HG02981 (cell line): ENCODE data around the gene SULF2.

Experiments used
- ATAC-seq: cut with Tn5 transposase; IDR thresholded peaks from one replicate; pipeline ENCODE4 v1.9.1; 2021; ENCODE audit warnings: mild to moderate bottlenecking, moderate library complexity; ENCODE audit not compliant: unreplicated experiment

Gene SULF2

DNA sequence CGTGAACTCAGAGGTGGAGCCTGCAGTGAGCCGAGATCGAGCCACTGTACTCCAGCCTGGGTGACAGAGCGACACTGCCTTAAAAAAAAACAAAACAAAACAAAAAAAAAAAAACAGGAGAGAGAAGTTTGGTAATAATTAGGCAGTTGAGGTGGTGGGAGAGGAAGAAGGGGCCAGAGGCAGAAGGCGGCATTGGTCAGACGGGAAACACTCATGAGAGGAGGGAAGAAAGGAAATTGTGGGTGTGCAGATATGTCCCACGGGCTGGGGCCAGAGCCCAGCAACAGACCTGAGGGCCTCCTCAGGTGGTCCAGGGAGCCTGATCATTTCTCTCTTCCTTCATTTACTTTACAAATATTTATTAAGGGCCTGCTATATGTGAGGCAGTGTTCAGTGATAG lies 20.0 kb downstream of the SULF2 start:
- ATAC-seq, result no peak

DNA sequence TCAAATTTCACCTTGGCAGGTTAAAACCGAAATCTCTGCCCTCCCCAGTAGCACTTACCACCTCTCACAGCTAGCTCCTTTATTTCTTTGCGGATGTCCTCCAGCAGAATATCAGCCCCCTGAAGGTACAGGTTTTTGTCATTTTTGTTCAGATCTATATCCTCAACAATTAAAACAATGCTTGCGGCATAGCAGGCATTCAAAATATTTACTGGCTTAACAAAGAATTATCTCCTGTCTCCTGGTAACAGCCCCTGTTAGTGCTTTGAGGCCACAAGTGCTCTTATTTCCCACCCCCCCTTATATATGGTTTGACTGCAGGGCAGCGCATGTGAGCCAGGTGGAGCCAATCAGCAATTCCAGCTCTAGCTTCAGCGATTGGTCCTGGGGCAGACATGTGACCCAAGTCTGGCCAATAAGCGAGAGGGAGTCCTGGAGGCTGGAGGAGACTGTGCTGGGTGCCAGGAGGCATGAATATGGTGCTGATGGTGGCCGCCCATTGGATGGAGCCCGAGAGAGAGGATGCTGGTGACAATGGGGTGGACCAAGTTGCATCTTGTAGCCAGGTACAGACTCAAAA lies 21.0 kb downstream of the SULF2 start:
- ATAC-seq, result no peak

DNA sequence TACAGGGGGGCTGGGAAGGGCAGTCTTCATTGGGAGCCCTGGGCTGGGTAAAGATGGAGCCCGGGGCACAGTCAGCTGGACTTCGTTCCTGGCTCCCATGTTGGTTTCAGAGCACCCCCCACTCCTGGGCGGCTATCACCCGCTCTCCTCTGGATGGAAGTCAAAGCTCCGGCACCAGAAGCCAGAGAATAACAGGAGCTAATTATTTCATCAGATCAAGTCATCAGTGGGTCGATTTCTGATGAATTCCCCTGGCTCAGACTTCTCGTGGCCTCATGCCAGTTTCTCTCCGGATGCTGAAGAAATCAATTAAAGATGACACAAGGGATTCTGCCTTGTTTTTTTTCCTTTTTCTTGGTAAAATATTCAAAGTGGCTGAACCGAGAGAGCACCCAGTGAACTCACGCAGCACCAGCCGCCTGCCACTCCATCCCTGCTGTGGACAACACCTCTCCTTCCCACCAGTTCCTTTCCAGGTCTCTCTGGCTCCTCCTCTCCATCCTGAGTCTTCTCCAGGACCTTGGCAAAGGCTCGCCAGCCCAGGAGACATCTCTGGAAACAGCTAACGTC lies 22.5 kb downstream of the SULF2 start:
- ATAC-seq, result no peak

DNA sequence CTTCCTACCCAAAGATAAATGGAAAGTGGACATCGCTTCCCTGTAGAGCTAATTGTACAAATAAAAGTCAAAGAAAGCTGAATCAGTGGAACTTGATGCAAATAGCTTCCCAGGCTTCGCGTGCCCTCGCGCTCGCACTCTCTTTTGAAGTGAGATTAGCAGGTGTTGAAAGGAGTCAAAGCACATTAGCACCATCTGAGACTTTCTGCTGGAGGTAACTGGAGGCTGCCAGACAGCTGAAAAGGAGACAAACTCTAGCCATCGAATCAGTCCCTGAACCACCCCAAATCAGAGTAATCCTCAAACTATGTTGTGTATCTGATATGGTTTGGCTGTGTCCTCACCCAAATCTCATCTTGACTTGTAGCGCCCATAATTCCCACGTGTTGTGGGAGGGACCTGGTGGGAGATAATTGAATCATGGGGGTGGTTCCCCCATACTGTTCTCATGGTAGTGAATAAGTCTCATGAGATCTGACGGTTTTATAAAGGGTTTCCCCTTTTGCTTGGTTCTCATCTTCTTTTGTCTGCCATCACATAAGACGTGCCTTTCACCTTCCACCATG lies 23.7 kb downstream of the SULF2 start:
- no peak for ATAC-seq

DNA sequence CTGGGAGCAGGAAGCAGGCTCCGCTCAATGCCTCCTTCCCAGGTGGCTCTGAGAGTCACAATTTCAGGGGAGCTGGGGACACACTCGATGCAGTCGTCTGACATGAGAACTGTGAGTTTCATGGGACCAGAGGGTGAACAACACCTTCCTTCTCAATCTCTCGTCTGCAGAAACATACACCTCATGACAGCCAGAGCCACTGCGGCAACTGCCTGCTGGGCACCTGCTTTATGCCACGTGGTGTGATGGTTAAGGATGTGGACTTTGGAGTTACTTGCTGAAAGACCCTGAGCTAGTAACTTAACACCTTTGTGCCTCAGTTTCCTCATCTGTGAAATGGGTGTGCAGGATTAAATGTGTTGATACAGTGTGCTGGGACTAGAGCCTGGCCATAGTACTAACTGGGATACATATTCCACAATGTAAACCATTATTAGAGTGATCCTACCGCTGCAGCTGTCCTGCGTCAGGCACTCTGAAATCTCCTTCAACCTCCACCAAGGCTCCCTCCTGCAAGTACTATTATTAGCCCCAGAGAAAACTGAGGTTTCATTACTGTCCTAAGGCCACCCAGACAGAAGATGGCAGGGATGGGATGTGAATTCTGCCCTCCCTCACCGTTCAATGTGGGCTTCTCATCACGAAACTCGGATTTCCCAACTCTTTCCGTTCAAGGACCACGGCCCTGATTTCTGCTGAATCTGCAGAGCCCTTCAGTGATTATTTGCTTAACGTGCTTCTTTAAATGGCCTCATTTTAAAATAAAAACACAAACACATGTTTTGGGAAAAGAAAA lies 24.4 kb downstream of the SULF2 start:
- no peak for ATAC-seq

DNA sequence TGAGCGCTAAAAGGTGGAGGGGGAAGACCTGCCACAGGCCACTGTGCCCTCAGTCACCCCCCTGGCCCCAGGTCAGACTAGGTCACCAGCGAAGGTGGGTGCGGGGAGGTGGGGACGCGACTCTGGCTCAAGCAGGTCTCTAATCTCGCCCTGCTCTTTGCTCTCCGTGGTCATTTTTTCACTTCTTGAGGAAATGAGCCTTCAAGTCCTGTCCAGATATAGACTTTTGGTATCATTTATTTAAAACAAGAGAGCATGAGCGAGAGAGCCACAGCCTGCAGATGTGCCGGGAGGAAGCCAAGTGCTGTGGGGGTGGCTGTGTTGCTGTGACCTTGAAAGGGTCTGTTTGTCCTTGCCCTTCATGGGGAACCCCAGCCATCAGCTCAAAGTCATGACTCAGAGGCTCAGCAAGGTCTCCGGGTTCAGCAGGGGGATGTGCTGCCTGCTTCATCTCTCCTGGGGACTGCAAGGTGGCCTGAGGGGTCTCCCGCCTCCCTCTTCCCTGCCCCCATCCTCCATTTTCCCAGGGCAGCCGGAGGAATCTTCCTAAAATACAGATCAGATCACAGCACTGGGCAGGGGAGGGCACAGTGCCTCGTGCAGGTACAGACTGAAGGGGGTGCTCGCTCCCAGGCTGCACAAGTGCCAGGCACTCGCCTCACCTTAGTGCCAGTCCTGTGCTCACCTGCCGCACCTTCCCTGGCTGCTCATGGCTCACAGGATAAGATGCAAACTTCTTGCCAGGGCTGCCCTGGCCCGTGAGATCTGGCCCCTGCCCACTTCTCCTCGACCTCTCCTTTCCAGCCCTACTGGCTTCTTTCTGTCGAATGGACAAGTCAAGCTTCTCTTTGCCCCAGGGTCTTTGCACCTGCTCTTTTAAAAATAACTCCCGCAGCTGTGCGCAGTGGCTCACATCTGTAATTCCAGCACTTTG lies 26.5 kb downstream of the SULF2 start:
- ATAC-seq, result no peak

DNA sequence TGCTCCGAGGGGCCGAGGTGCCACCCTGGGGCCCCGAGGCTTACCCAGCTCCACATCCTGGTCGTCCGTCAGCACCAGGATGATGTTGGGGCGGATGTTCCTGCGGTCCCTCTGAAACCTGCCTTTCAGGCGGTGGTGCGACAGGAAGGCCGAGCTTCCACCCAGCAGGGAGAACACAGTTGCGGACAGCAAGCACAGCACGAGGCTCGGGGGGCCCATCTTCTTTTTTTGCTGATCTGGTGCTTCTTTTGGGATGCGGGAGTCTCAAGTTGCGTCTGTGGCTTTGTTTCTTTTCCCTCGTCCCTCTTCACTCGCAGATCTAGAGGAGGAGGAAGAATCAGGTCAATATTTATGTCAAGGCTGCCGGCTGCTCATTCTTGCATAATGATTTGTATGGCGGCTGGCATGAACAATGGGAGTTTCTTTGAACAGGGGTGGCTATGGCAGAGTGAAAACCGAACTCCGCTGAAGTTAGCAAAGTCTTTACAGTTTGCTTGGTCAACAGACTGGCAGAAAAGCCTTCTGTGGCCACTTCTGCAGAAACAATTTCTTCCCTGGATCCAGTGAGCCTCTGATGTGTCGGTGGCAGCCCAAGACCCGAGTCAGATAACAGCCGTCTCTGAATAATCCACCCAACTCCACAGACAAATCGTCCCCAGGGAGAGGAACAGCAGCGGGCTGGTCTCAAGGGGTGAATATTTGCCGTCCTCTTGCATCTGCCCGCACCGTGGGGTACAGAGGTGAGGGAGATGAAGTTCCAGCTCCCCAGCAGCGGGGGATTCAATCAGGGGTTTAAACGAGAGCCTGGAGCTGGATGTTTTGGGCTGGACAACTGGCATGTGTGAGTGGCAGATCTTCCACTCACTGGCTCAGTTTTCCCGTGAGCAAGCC lies 27.9 kb downstream of the SULF2 start:
- ATAC-seq, result no peak

DNA sequence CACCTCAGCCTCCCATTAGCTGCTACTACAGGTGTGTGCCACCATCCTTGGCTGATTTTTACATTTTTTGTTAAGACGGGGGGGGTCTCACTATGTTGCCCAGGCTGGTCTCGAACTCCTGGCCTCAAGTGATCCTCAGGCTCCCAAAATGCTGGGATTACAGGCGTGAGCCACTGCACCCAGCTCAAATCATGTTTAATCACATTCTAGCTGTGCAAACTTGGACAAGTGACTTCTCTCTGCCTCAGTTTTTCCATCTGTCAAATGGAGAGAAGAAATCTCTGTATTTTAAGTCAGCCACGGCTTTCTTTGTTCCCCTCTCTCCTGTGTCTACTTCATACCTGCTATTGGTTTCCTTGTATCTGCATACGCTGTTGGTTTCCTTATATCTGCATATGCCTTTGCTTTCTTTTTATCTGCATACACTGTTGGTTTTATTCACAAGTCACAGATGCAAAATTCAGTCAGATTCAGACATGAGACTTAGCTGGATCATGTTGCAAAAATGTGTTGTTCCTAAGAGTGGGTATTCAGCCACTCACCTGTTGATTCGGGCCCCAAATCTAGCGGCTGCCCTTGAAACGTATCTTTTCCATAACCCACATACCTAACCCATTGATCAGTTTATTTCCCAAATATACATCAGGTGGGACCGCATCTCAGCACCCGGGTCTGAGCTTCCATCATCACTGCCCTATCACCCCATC lies 30.2 kb downstream of the SULF2 start:
- no peak for ATAC-seq

DNA sequence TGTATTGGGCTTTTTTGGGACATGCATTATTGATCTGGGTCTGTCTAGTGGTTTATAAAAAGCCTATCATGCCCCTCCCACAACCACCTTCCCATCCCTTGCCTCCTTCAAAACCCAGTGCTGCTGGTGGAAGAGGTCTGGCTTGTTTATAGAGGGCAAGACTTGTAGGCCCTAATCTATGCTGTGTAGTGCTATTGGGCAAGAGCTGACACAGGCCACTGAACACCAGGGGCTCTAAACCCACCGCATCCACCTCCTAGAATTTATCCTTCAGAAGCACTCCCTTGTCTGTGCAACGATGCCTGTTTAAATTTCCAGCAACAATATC lies 30.9 kb downstream of the SULF2 start:
- no peak for ATAC-seq

DNA sequence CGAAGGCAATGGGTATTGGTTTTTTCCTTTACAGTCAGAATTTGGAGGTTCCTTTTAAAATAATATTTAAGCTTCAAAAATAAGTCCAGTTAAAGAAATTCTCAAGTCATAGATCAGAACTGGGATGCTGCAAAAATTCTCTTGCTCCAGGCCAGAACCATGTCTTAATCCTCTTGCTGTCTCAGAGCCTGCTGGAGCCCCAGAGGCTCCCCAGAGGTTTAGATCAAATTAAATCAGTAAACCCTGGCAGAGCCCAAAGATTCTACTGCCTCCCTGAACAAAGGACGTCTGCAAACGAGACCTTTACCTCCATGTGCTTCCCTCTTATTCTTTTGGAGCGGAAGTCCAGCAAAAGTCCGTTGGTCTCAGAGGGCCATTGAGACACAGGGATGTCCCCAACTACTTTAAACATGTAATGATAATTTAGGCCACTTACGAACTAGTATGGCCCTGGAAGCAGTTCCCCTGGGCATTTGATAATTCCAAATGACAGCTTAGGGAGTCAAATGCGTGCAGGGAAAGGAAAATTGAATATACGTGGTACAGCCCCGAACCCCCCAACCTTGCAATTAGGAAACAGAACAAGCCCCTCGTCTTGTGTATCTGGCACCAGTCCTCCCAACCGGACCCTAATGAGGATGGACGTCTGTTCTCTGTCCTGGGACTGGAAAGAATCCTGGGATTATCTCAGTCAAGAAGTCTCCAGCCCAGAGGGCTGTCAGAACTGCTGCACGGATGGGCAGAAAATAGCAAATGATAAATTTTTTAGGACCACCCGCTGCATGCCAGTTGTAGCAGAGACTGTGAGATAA lies 31.5 kb downstream of the SULF2 start:
- ATAC-seq, result no peak

DNA sequence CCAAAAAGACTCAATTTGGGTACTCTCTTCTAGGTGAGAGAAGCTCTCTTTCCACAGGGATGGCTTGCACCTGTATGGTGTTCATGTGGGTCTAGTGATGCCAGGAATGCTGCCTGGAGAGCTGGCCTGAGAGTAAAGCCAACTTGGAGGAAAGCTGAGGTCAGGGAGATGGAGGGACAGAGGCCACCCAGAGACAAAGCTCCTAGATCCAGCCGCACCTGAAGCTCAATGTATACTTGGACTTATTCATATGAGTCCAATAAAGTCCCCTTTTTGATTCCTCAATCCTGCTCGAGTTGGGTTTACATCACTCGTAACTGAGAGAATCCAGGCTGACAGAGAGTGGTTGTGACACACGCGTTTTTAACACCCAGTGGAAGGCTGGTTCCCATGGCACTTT lies 33.8 kb downstream of the SULF2 start:
- no peak for ATAC-seq

DNA sequence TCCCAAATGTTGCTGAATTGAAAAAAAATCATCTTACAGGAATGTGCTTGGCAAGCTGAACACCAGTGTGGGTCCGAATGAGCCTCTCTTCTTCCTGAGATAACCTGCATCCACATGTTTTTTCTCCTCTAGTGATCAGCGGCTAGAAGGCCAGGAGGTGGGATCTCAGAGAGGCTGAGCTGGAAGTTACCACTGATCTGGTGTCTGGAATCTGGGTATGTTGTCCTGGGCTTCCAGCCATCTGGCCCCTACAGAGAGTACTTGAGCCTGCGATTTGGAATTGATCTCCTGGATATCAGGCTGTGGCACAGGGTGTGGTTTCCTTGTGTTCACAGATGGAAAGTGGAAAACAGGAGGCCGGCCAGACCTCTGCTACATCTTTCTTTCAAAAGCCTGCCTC lies 35.9 kb downstream of the SULF2 start:
- no peak for ATAC-seq

DNA sequence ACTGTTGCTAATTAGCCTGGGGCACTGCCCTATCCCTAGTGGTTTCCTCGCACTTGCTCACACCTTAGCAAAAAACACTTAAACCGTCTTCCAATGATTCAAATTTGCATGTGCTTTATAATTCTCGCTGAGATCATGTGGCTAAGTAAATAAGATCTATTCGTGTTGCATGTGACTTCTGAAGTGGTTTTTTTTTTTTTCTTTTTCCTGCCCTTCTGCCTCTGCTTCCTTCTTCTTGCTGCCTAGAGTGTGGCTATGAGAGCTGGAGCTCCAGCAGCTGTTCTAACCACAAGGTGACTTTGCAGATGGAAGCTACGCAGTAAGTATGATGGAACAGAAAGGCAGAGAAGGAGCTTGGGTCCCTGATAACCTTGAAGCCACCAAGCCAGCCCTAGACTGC lies 36.5 kb downstream of the SULF2 start:
- ATAC-seq, result no peak

DNA sequence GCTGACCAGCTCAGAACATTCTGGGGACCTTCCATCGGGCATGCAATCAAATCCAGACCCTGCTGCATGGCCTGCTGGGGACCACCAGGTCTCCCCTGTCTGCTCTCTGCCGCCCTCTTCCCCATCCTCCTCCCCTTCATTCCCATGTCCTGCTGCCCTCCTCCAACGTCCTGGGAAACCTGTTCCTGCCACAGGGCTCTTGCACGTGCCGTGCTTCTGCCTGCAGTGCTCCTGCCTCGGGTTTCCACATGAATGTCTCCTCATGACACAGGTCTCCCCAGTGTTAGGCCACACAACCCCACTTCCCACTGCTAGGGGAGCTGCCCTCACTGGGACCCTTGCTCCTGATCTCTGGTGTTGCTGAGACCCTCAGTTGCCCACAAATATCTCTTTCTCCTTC lies 37.2 kb downstream of the SULF2 start:
- ATAC-seq, result no peak

DNA sequence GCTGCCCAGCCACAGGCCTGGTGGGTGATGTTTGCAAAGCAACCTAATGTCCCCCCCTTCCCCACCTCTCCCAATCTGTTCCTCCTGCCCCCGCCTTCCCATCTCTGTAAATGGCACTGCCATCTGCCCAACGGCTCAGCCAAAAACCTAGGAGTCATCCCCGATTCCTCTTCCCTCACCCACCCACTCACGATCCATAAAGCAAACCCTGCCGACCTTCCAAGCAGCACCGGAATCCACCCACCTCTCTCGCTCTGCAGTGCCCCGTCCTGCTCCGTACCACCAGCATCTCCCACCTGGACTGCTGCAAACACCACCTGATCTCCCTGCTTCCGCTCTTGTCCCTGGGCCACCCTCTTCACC lies 37.6 kb downstream of the SULF2 start:
- ATAC-seq, result no peak

DNA sequence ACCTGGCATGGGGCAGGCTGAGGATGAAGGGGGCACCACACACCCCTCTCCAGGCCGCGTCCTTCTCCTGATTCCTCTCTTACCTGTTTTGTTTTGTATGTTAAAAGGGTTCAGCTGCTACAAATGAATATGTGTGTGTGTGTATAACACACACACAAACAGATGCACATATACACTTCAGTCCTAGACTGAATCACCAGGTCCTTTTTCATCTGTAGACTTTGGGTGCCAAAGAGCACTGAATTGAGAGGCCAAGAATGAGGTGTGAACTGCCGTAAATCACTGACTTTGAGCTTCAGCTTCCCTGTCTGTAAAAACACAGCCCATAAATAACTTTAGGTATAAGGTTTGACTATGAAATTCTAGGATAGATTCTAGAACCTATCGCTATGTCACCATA lies 40.5 kb downstream of the SULF2 start:
- no peak for ATAC-seq

DNA sequence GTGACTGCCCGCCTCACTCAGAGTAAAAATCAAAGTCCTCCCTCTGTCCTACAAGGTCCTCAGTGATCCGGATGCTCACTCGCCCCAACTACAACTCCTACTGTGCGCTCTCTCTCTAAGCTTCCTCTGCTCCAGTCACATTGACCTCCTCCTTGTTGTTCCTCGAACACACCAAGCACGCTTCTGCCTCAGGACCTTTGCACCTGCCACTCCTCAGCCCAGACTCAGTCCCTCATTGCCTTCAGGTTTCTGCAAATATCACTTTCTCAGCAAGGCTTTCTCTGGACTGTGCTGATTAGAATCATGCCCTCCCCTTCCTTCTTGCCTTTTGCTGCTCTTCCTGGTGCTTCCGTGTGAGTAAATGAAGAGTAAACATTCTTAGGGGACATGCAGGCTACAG lies 41.6 kb downstream of the SULF2 start:
- ATAC-seq, result no peak

DNA sequence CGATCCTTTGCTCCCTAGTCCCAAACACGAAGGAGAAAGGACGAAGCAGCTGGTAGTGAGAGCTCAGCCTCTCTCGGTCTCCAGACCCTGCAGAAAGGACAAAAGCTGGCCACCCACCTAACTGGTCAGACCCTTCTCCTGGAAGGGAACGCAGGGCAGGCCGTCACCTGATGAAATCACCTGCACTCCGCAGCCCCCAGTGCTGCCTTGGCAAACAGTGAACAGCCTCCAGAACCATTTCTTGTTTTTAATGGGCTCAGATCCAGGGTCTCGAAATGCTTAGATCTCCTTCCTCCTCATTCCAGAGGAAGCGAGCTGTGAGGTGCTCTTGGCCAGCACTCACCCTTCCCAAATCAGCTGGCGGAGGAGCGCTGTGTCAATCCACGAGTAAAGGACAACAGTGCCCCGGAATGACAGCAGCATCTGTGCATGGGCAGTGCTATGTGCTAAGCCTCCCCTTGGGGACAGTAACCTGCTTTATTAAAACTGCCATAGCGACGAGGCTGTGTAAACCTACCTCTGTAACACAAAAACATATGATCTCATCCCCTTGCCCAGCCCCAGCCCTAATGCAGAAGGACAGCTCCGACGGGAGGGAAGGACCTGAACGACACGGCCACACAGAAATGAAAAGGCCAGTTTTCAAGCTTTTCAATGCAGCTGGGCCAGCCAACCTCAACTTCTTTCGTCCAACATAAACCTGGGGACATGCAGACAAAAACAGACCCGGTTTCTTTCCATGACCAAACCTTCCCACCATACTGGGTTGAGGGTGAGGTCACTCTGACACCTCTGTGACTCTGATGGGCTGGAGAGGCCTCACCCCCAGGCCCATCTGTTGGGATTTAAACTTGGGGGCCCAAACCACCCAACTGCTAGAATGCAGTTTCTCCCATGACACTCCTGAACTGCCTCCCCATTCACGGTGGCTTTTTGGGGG lies 43.3 kb downstream of the SULF2 start:
- no peak for ATAC-seq
